ENCODE measurements around the gene COMMD3.

Gene COMMD3

DNA sequence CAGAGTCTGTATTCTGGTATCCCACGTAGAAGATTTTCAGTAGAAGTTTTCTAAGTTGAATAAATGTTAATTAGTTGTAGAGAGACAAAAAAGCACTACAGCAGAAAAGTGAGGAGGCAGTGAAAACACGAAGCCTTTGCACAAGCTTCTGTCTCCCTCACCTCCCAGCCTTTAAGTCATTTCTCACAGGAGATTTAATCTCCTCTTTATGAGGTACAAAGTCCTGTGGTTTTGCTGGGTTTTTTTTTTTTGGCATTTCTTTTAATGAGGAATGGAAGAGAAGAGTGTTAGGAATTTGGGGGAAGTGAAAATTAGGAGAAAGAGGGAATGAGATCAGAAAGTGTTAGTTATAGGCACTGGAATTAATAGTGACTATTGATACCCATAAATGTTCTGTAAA lies 50.6 kb downstream of the COMMD3 start:
- no peak for DNase-seq (ENCODE audit: low read depth in 2 of 2)

DNA sequence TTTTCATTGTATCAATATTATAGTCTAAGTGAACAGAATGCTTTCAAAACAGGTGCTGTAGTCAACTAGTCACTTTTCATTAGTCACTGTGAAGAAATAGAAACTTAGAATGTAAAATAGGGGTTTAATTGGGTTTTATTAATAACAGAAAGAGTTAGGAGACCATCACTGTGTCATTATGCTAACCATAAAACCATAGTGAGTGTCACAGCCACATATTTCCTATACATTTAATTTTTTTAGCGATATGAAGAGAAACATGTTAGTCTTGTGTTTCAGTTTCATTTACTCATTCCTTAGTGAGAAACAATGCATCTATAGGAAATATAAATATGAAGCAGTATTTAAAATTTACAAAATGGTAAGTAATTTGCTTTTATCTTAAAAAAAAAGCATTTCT lies 51.3 kb downstream of the COMMD3 start:
- no peak for DNase-seq (ENCODE audit: low read depth in 2 of 2)

DNA sequence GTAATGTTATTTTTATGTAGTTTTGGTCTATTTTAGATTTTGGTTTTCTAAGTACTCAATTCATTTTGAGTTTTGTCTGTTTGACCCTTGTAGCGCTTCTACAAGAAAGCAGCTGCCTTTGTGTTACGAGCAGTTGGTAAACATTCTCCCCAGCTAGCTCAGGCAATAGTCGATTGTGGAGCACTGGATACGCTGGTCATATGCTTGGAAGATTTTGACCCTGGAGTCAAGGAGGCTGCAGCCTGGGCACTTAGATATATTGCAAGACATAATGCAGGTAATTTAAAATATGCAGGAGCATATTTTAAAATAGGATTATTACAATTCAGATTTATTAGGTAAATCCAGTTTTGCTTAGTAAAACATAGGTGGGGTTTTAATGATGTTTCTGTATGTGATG lies 52.2 kb downstream of the COMMD3 start:
- no peak for DNase-seq (ENCODE audit: low read depth in 2 of 2)

DNA sequence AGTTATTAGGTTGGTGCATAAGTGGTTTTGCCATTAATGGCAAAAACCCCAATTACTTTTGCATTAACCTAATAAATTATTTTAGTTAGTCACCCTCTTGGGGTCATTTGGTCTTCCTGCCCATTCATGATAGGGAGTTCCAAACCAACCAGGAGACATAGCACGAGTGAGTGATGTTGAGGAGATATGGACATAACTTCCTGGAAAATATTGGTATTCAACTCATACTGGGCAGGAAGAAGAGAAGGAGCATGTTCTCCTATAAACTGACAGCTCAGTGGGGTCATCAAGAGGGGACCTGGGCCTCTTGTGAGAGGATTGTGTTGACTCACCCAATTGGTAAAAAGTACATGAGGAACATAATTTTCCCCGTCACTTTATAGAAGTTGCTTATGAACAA lies 52.8 kb downstream of the COMMD3 start:
- DNase-seq (ENCODE audit: low read depth in 2 of 2), result no peak

DNA sequence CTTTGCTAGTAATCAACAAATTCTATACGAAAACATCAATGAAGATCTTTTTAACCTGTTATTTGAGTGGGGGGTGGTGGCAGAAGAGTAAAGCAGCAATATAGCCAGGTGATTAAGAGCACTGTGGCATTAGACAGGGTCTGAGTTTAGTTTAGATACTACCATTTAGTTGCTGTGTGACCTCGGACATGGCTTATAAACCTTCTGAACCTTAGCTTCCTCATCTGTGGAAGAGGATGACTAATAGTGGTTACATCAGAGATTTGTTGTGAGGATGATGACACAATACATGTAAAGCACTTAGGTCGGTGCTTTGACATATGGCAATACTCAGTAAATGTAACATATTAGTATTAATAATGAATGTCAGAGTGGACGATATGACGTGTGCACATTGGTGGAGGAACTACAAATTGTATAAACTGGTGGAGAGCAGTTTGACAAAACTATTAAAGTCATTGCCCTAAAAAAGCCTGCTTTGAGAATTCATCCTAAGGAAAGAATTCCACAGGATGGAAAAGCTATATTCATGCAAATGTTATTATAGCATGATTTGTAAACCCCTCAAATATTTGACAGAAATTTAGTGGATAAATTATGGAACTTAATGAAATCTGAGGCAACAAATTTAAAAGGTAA lies 53.4 kb downstream of the COMMD3 start:
- DNase-seq (ENCODE audit: low read depth in 2 of 2), result no peak

All from stimulated activated CD8-positive, alpha-beta memory T cell treated with anti-CD3 and anti-CD28 coated beads, Interleukin-7, amount 100 ng/mL, for 1 hour (primary cell).